A549 (cell line): ENCODE measurements around the gene PAPLN. TPM values are rescaled to one million over a fixed set of nuclear protein-coding genes. Genes with fewer than 3 reads are reported as not detected.

Experiments
- ATAC-seq, 2 experiments: fragments of 200-7000 bp in 1 of 2; fragments of >200 bp in 1 of 2; cut with Nextera tagmentation in 1 of 2; cut with Tn5 transposase in 1 of 2; 3 replicates each; pipeline versions ENCODE4 v1.8.0 to v1.9.1; 2018 to 2020; ENCODE audit warnings: mild to moderate bottlenecking in 1 of 2, moderate library complexity in 1 of 2
- CTCF ChIA-PET: fragments of 300-600 bp; sonication (Branson Sonifier 250); formaldehyde crosslinking; extraction: SDS; loops from one replicate; lab custom pipeline; 2021; ENCODE audit warnings: antibody characterized with exemption, inconsistent platforms; lab: Yijun Ruan, JAX
- POLR2A ChIA-PET: fragments of 350-600 bp; formaldehyde crosslinking; extraction: SDS; loops from one replicate; lab custom pipeline; 2021; ENCODE audit warnings: antibody characterized with exemption, inconsistent platforms; lab: Yijun Ruan, JAX
- DNase-seq, 2 experiments: peaks; one replicate each; pipeline versions ENCODE4 v3.0.0 to v3.0.0-alpha.2; 2011 to 2016; ENCODE audit warnings: low read depth in 1 of 2, low spot score in 1 of 2
- FAIRE-seq: peaks from 2 replicates; lab custom pipeline; 2011; peaks lifted over from hg19 to GRCh38; lab: Jason Lieb, UNC
- H3K27ac ChIP-seq, 2 experiments: fragments of >200 bp; sonication (Bioruptor Twin); formaldehyde crosslinking; 3 replicates each; pipeline ENCODE4 v1.5.1; 2016 to 2017
- H3K4me1 ChIP-seq: fragments of >200 bp; sonication (Bioruptor Twin); formaldehyde crosslinking; 3 replicates; pipeline ENCODE4 v1.6.1; 2016
- H3K4me2 ChIP-seq: fragments of >200 bp; sonication (Bioruptor Twin); formaldehyde crosslinking; 3 replicates; pipeline ENCODE4 v1.6.1; 2016
- H3K4me3 ChIP-seq: fragments of >200 bp; sonication (Bioruptor Twin); formaldehyde crosslinking; 3 replicates; pipeline ENCODE4 v1.5.1; 2016
- H3K9me3 ChIP-seq: fragments of >200 bp; sonication (Bioruptor Twin); formaldehyde crosslinking; 3 replicates; pipeline ENCODE4 v1.6.1; 2016
- BHLHE40 ChIP-seq: IDR thresholded peaks from 2 replicates; pipeline ENCODE4 v1.6.1; 2012; ENCODE audit warnings: low read depth, low read length, inconsistent platforms
- CHD2 ChIP-seq: fragments of 150-350 bp; IDR thresholded peaks from 2 replicates; pipeline ENCODE4 v1.6.1; 2014; ENCODE audit warnings: low read length; ENCODE audit not compliant: partially characterized antibody
- EP300 ChIP-seq, 2 experiments: fragments of >200 bp; sonication (Bioruptor Twin); formaldehyde crosslinking; IDR thresholded peaks; 2 replicates in 1 of 2; 3 replicates in 1 of 2; pipeline ENCODE4 v1.6.1; 2016 to 2017
- ESRRA ChIP-seq: fragments of 150-350 bp; IDR thresholded peaks from 2 replicates; pipeline ENCODE4 v1.6.1; 2014; ENCODE audit warnings: mild to moderate bottlenecking, low read length, borderline replicate concordance
- FOSB ChIP-seq: fragments of 250-450 bp; sonication (Bioruptor Pico); IDR thresholded peaks from 2 replicates; pipeline ENCODE4 v1.5.0; 2020; ENCODE audit warnings: mild to moderate bottlenecking, moderate library complexity
- FOXS1 ChIP-seq: fragments of 250-450 bp; sonication (Bioruptor Pico); IDR thresholded peaks from 2 replicates; pipeline ENCODE4 v1.5.0; 2020; ENCODE audit warnings: mild to moderate bottlenecking, moderate library complexity
- GATA3 ChIP-seq: IDR thresholded peaks from 2 replicates; pipeline ENCODE4 v1.6.1; 2012; ENCODE audit warnings: borderline replicate concordance
- HDAC2 ChIP-seq: fragments of 200-600 bp; sonication (generic); IDR thresholded peaks from 2 replicates; pipeline ENCODE4 v1.6.1; 2016
- HOXB13 ChIP-seq: fragments of 250-450 bp; sonication (Bioruptor Pico); IDR thresholded peaks from 2 replicates; pipeline ENCODE4 v1.5.0; 2020; ENCODE audit warnings: low read depth, mild to moderate bottlenecking, moderate library complexity
- HOXB5 ChIP-seq: fragments of 250-450 bp; sonication (Bioruptor Pico); IDR thresholded peaks from 2 replicates; pipeline ENCODE4 v1.5.0; 2020; ENCODE audit warnings: mild to moderate bottlenecking, moderate library complexity
- JUNB ChIP-seq: fragments of >200 bp; sonication (Bioruptor Twin); formaldehyde crosslinking; IDR thresholded peaks from 2 replicates; pipeline ENCODE4 v1.6.1; 2016
- KDM5A ChIP-seq: fragments of 200-600 bp; sonication (generic); IDR thresholded peaks from 2 replicates; pipeline ENCODE4 v1.6.1; 2016; ENCODE audit warnings: antibody characterized with exemption, mild to moderate bottlenecking
- MAFK ChIP-seq: fragments of 450-650 bp; IDR thresholded peaks from 2 replicates; pipeline ENCODE4 v1.6.1; 2014; ENCODE audit not compliant: partially characterized antibody
- MAZ ChIP-seq: fragments of 150-350 bp; IDR thresholded peaks from 2 replicates; pipeline ENCODE4 v1.6.1; 2014; ENCODE audit warnings: antibody characterized with exemption, low read depth, low read length, borderline replicate concordance
- PHF8 ChIP-seq: fragments of 200-600 bp; sonication (generic); IDR thresholded peaks from 2 replicates; pipeline ENCODE4 v1.6.1; 2016; ENCODE audit warnings: low read depth, mild to moderate bottlenecking, antibody characterized with exemption, moderate library complexity, borderline replicate concordance
- TP53 ChIP-seq: fragments of 250-450 bp; sonication (Bioruptor Pico); IDR thresholded peaks from 2 replicates; pipeline ENCODE4 v1.5.0; 2021; ENCODE audit warnings: mild to moderate bottlenecking, moderate library complexity
- ZC3H11A ChIP-seq: fragments of 450-650 bp; IDR thresholded peaks from 2 replicates; pipeline ENCODE4 v1.6.1; 2014; ENCODE audit warnings: antibody characterized with exemption, mild to moderate bottlenecking
- ZFP36 ChIP-seq: fragments of 450-650 bp; IDR thresholded peaks from 2 replicates; pipeline ENCODE4 v1.6.1; 2014; ENCODE audit warnings: borderline replicate concordance; ENCODE audit not compliant: partially characterized antibody
- ZNF302 ChIP-seq: fragments of 250-450 bp; sonication (Bioruptor Pico); IDR thresholded peaks from 2 replicates; pipeline ENCODE4 v1.9.0; 2021; ENCODE audit warnings: inconsistent platforms, mild to moderate bottlenecking, moderate library complexity
- ZSCAN20 ChIP-seq: fragments of 250-450 bp; sonication (Bioruptor Pico); IDR thresholded peaks from 2 replicates; pipeline ENCODE4 v1.8.0; 2022; ENCODE audit warnings: mild to moderate bottlenecking, moderate library complexity
- WGBS: methylation state at CpG from one replicate; pipeline ENCODE4 v1.1.6; 2017; ENCODE audit errors: missing lambda C conversion rate; 5-methylcytosine and 5-hydroxymethylcytosine counted together
- polyA plus RNA-seq, 4 experiments: library from polyadenylated mRNA; depleted of rRNA in 3 of 4; stranded (reverse); fragments of >200 nt; fragmentation: RNase III in 1 of 4; extraction: RNeasy Plus Mini Kit Qiagen cat#74134 plus additional on column Dnase treatment in 1 of 4; gene quantifications; 2 replicates in 3 of 4; 3 replicates in 1 of 4; pipeline ENCODE4 v1.2.3, GENCODE V29; 2011 to 2017
- TF ChIP-seq, protein P1 (sequence below): IDR thresholded peaks from 2 replicates; pipeline ENCODE4 v1.6.1; 2012
- TF ChIP-seq, protein P2 (sequence below): fragments of >200 bp; sonication (Bioruptor Twin); formaldehyde crosslinking; IDR thresholded peaks from 2 replicates; pipeline ENCODE4 v1.6.1; 2016
- TF ChIP-seq, protein P3 (sequence below): fragments of 250-450 bp; sonication (Bioruptor Pico); IDR thresholded peaks from 2 replicates; pipeline ENCODE4 v1.5.0; 2020; ENCODE audit warnings: low read depth, mild to moderate bottlenecking, moderate library complexity
- TF ChIP-seq, protein P4 (sequence below): fragments of 250-450 bp; sonication (Bioruptor Pico); IDR thresholded peaks from 2 replicates; pipeline ENCODE4 v1.5.0; 2021; ENCODE audit warnings: mild to moderate bottlenecking, moderate library complexity, borderline replicate concordance

Gene PAPLN
- polyA plus RNA-seq, 2 of the 4 experiments (the other 2 are of a cell fraction): 4.3 to 5.0 TPM

DNA sequence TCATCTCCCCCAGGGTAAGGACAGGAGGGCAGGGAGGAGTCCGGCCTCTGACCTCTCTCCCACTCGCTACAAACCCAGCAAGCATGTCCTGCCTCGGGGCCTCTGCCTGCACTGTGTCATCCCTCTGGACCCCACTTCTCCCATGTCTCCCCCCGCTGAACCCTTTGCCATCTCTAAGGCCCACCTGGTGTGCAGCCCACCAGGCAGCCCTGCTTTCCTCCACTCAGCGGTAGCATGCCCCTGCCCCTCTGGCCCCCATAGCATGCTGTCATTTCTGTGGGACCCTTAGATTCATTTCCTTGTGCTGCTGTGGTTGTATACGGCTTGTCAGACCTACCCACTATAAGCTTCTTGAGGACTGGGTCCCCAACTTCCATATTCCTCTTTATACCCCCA, 17.7 kb downstream of the PAPLN start (continued):
- TF ChIP-seq KDM5A: no peak
- TF ChIP-seq FOXS1 (CRISPR knock-in tag): no peak
- no peak for TF ChIP-seq TP53 (CRISPR knock-in tag)

DNA sequence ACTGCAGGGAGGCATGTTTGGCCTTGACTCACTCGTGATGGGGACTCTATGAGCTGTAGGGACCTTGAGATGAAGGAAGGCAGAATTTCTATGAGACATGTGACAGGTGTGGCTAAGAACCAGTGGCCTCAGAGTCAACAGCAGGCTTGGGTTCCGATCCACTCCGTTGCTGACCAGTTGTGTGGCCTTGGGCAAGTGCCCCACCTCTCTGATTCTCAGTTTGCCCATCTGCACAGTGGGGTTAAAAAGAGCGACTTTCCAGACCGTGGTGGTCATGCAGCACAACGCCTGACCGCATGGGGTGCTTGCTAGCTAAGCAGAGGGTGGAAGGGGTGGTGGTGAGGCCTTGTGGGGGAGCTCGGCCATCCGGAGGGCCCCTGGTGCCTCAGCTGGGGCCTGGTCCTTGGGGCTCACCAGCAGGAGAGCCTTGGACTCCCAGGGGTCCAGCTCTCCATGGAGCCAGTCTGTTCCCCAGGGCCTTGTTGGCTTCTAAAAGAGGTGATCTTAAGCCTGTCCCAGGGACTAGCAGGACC, 18.5 kb downstream of the PAPLN start:
- no peak for FAIRE-seq
- WGBS: 87% methylated on average over 5 of the region's 9 CpGs

DNA sequence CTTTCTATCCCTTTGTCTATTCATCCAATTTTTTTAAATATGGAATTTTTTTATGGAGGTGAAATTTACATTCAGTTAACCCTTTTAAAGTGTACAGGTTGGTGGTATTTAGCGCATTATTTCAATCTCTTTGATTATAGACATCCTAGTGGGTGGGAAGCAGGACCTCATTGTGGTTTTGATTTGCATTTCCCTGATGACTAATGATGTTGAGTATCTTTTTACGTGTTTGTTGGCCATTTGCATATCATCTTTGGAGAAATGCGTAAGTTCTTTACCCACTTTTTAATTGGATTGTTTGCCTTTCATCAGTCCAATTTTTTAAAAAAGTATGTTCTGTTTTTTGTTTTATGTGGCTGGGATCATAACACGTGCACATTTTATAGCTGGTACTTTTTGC, 20.8 kb downstream of the PAPLN start:
- FAIRE-seq: no peak
- no peaks in the 10 kb centered on the region for H3K4me1 ChIP-seq

More for the DNA sequence above, 18.5 kb downstream of the PAPLN start:
- TF ChIP-seq MAZ (no peak), BHLHE40 (no peak), ESRRA (no peak), PHF8 (no peak), ZFP36 (no peak), ZSCAN20 (CRISPR knock-in tag) (no peak), HDAC2 (no peak), TP53 (CRISPR knock-in tag) (no peak), CHD2 (no peak)
- TF ChIP-seq, protein P1, sequence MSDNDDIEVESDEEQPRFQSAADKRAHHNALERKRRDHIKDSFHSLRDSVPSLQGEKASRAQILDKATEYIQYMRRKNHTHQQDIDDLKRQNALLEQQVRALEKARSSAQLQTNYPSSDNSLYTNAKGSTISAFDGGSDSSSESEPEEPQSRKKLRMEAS: no peak
- TF ChIP-seq, protein P2, sequence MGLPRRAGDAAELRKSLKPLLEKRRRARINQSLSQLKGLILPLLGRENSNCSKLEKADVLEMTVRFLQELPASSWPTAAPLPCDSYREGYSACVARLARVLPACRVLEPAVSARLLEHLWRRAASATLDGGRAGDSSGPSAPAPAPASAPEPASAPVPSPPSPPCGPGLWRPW: no peak
- TF ChIP-seq, protein P3, sequence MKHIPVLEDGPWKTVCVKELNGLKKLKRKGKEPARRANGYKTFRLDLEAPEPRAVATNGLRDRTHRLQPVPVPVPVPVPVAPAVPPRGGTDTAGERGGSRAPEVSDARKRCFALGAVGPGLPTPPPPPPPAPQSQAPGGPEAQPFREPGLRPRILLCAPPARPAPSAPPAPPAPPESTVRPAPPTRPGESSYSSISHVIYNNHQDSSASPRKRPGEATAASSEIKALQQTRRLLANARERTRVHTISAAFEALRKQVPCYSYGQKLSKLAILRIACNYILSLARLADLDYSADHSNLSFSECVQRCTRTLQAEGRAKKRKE: no peak
- TF ChIP-seq, all 56 proteins: peak for 0
- H3K27ac ChIP-seq: no peak overlapping the region
- no peaks in the 10 kb centered on the region for H3K9me3 ChIP-seq
- H3K4me2 ChIP-seq: no peak overlapping the region
- no peaks in the 10 kb centered on the region for H3K4me1 ChIP-seq
- ChIA-PET CTCF (interaction anchor here (1.3 to 1.4 kb wide), 2 partner anchors 24 to 217 kb away, joined by 3 to 5 read pairs; no protein-coding TSS in a partner anchor), POLR2A (no interaction called here)
- DNase-seq (no peak), ATAC-seq (no peak)
- H3K4me3 ChIP-seq: no peak overlapping the region

More for the DNA sequence above, 20.8 kb downstream of the PAPLN start:
- Histone ChIP-seq H3K27ac (no peak overlapping the region), H3K4me3 (no peak overlapping the region), H3K9me3 (no peaks in the 10 kb centered on the region), H3K4me2 (no peak overlapping the region)
- ChIA-PET POLR2A (no interaction called here), CTCF (no interaction called here)
- ATAC-seq (no peak), DNase-seq (no peak)
- TF ChIP-seq EP300 (IDR thresholded peaks at IDR 0.05) (no peak), GATA3 (no peak), BHLHE40 (no peak), ZNF302 (CRISPR knock-in tag) (no peak), ZFP36 (no peak), JUNB (no peak), MAFK (no peak), ZC3H11A (no peak), HOXB13 (CRISPR knock-in tag) (no peak), FOSB (CRISPR knock-in tag) (no peak), HOXB5 (CRISPR knock-in tag) (no peak), HDAC2 (no peak)
- TF ChIP-seq, protein P4, sequence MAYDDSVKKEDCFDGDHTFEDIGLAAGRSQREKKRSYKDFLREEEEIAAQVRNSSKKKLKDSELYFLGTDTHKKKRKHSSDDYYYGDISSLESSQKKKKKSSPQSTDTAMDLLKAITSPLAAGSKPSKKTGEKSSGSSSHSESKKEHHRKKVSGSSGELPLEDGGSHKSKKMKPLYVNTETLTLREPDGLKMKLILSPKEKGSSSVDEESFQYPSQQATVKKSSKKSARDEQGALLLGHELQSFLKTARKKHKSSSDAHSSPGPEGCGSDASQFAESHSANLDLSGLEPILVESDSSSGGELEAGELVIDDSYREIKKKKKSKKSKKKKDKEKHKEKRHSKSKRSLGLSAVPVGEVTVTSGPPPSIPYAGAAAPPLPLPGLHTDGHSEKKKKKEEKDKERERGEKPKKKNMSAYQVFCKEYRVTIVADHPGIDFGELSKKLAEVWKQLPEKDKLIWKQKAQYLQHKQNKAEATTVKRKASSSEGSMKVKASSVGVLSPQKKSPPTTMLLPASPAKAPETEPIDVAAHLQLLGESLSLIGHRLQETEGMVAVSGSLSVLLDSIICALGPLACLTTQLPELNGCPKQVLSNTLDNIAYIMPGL (CRISPR knock-in tag): no peak
- 91% methylated on average over 4 of the region's 4 CpGs for WGBS
